GM23338 (cell line): Measurements from ENCODE around the gene GPA33. TPM values are rescaled to one million over a fixed set of nuclear protein-coding genes. Genes with fewer than 3 reads are reported as not detected.

Source experiments
- ATAC-seq: fragments of 200-7000 bp; cut with Tn5 transposase; 3 replicates; pipeline ENCODE4 v1.9.1; 2020
- DNase-seq: peaks from one replicate; pipeline ENCODE4 v3.0.0-alpha.2; 2015; ENCODE audit warnings: low spot score
- H2AFZ ChIP-seq: fragments of 200-600 bp; sonication (generic); 2 replicates; pipeline ENCODE4 v1.8.0; 2016; ENCODE audit warnings: antibody characterized with exemption, mild to moderate bottlenecking, moderate library complexity
- H3F3A ChIP-seq: fragments of 200-600 bp; sonication (generic); replicated peaks from 2 replicates; pipeline ENCODE4 v1.8.0; 2017; ENCODE audit warnings: antibody characterized with exemption, mixed run types, low read depth
- H3K27ac ChIP-seq: fragments of 200-600 bp; sonication (generic); 2 replicates; pipeline ENCODE4 v1.6.1; 2016; ENCODE audit warnings: low read depth
- H3K27me3 ChIP-seq: fragments of 200-600 bp; sonication (generic); 2 replicates; pipeline ENCODE4 v1.8.0; 2016; ENCODE audit warnings: mild to moderate bottlenecking, mixed run types, moderate library complexity; ENCODE audit not compliant: insufficient read depth
- H3K36me3 ChIP-seq: fragments of 200-600 bp; sonication (generic); 2 replicates; pipeline ENCODE4 v1.8.0; 2016; ENCODE audit warnings: mild to moderate bottlenecking; ENCODE audit not compliant: insufficient read depth
- H3K4me1 ChIP-seq: fragments of 200-600 bp; sonication (generic); 2 replicates; pipeline ENCODE4 v1.8.0; 2016; ENCODE audit warnings: mild to moderate bottlenecking, moderate library complexity; ENCODE audit not compliant: insufficient read depth
- H3K4me2 ChIP-seq: fragments of 200-600 bp; sonication (generic); 2 replicates; pipeline ENCODE4 v1.7.1; 2017; ENCODE audit warnings: mixed run types
- H3K4me3 ChIP-seq: fragments of 200-600 bp; sonication (generic); 2 replicates; pipeline ENCODE4 v1.6.1; 2016; ENCODE audit warnings: mixed run types
- H3K79me2 ChIP-seq: fragments of 200-600 bp; sonication (generic); replicated peaks from 2 replicates; pipeline ENCODE4 v1.8.0; 2017; ENCODE audit warnings: mild to moderate bottlenecking; ENCODE audit not compliant: insufficient read depth
- H3K9me2 ChIP-seq: fragments of 200-600 bp; sonication (generic); 2 replicates; pipeline ENCODE4 v1.8.0; 2017; ENCODE audit not compliant: insufficient read depth
- H4K20me1 ChIP-seq: fragments of 200-600 bp; sonication (generic); replicated peaks from 2 replicates; pipeline ENCODE4 v1.8.0; 2017; ENCODE audit warnings: mild to moderate bottlenecking; ENCODE audit not compliant: insufficient read depth
- H3K27ac Mint-ChIP-seq: 2 replicates; pipeline ENCODE4 v1.8.0; 2020; ENCODE audit warnings: inconsistent platforms, mild to moderate bottlenecking, moderate library complexity, mixed read lengths
- H3K27me3 Mint-ChIP-seq: 3 replicates; pipeline ENCODE4 v1.8.0; 2022; ENCODE audit warnings: low read depth, mild to moderate bottlenecking, moderate library complexity, mixed read lengths, inconsistent platforms; ENCODE audit not compliant: insufficient read depth, poor library complexity
- H3K36me3 Mint-ChIP-seq: 3 replicates; pipeline ENCODE4 v1.8.0; 2021; ENCODE audit warnings: low read depth, mild to moderate bottlenecking, inconsistent platforms, moderate library complexity, mixed read lengths
- H3K4me1 Mint-ChIP-seq: 3 replicates; pipeline ENCODE4 v1.8.0; 2020; ENCODE audit warnings: mild to moderate bottlenecking, inconsistent platforms, mixed read lengths
- H3K4me3 Mint-ChIP-seq: 3 replicates; pipeline ENCODE4 v1.8.0; 2021; ENCODE audit warnings: moderate library complexity, mild to moderate bottlenecking, inconsistent platforms, mixed read lengths
- H3K9me3 Mint-ChIP-seq: 3 replicates; pipeline ENCODE4 v1.8.0; 2020; ENCODE audit warnings: moderate library complexity, mild to moderate bottlenecking, inconsistent platforms, mixed read lengths
- EZH2phosphoT487 ChIP-seq: fragments of 200-600 bp; sonication (generic); IDR thresholded peaks from one replicate; pipeline ENCODE4 v1.8.1; 2018; ENCODE audit warnings: antibody characterized with exemption; ENCODE audit not compliant: unreplicated experiment
- NANOG ChIP-seq: IDR thresholded peaks from 2 replicates; pipeline ENCODE4 v1.6.1; 2016; ENCODE audit warnings: antibody characterized with exemption, borderline replicate concordance
- ZNF114 ChIP-seq: fragments of 250-450 bp; sonication (Bioruptor Pico); IDR thresholded peaks from 2 replicates; pipeline ENCODE4 v1.5.0; 2020; ENCODE audit warnings: mild to moderate bottlenecking, moderate library complexity
- ZNF331 ChIP-seq: fragments of 250-450 bp; sonication (Bioruptor Pico); IDR thresholded peaks from 2 replicates; pipeline ENCODE4 v1.5.0; 2020; ENCODE audit warnings: low read depth, mild to moderate bottlenecking, moderate library complexity
- polyA plus RNA-seq: library from polyadenylated mRNA; unstranded; fragments of >200 nt; fragmentation: Nextera tagmentation; extraction: Ambion mirVana; gene quantifications from 2 replicates; pipeline ENCODE4 v1.2.1, GENCODE V29; 2016
- total RNA-seq: library from RNA; depleted of rRNA; stranded (reverse); fragments of >200 nt; shearing (Covaris generic); gene quantifications from 2 replicates; pipeline ENCODE4 v1.2.3, GENCODE V29; 2014
- TF ChIP-seq, protein P1 (sequence below): fragments of 250-450 bp; sonication (Bioruptor Pico); IDR thresholded peaks from 2 replicates; pipeline ENCODE4 v1.5.0; 2020; ENCODE audit warnings: mild to moderate bottlenecking, moderate library complexity
- TF ChIP-seq, protein P2 (sequence below), 2 experiments: fragments of 200-600 bp in 1 of 2; sonication (generic) in 1 of 2; conservative IDR thresholded peaks; 2 replicates each; pipeline versions ENCODE4 v1.5.1 to v1.6.1; 2016 to 2017; ENCODE audit warnings: antibody characterized with exemption in 2 of 2, low read depth in 2 of 2, mild to moderate bottlenecking in 2 of 2, moderate library complexity in 1 of 2

GPA33 gene
- total and polyA plus RNA-seq, 2 experiments from 2014 or later: 0.10 to 0.28 TPM

DNA sequence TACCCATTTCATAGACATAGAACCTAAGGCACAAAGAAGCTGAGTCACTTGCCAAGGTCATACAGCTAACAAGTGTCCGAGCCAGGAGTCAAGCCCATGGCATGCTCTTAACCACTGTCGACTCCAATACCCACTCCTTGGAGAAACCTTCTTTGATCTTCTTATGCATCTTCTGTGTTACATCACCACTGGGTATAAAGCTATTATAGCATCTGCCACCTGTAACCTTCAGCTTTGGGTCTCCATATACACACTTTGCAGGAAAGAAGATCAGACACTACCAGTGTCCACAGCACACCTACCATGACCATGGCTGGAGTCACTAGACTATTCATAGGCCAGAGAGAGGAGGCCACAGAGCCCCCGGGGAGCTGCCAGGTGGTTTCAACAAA, 29.1 kb downstream of the GPA33 start:
- H3K27ac Mint-ChIP-seq: no peak overlapping the region
- no peak for ATAC-seq
- H3K36me3 Mint-ChIP-seq: no peaks in the 10 kb centered on the region
- no peaks in the 10 kb centered on the region for H4K20me1 ChIP-seq
- H3K27ac ChIP-seq: no peak overlapping the region
- no peak overlapping the region for H3K4me2 ChIP-seq
- H3K4me3 Mint-ChIP-seq: no peak overlapping the region
- TF ChIP-seq NANOG: no peak
- TF ChIP-seq ZNF331 (CRISPR knock-in tag): no peak
- TF ChIP-seq ZNF114 (CRISPR knock-in tag): no peak
- TF ChIP-seq EZH2phosphoT487: no peak
- H3K79me2 ChIP-seq: no peaks in the 10 kb centered on the region
- no peaks in the 10 kb centered on the region for H3K36me3 ChIP-seq
- H3K27me3 ChIP-seq: no peaks in the 10 kb centered on the region
- H2AFZ ChIP-seq: no peak overlapping the region
- DNase-seq: no peak
- peaks cover 17% of the 10 kb centered on the region for H3K4me1 Mint-ChIP-seq
- H3K9me2 ChIP-seq: no peaks in the 10 kb centered on the region
- peaks cover 9% of the 10 kb centered on the region for H3K27me3 Mint-ChIP-seq
- H3K4me3 ChIP-seq: no peak overlapping the region
- no peaks in the 10 kb centered on the region for H3K9me3 Mint-ChIP-seq
- peaks cover 16% of the 10 kb centered on the region; the same call in 1 of the 2 replicates for H3K4me1 ChIP-seq
- H3F3A ChIP-seq: no peaks in the 10 kb centered on the region

DNA sequence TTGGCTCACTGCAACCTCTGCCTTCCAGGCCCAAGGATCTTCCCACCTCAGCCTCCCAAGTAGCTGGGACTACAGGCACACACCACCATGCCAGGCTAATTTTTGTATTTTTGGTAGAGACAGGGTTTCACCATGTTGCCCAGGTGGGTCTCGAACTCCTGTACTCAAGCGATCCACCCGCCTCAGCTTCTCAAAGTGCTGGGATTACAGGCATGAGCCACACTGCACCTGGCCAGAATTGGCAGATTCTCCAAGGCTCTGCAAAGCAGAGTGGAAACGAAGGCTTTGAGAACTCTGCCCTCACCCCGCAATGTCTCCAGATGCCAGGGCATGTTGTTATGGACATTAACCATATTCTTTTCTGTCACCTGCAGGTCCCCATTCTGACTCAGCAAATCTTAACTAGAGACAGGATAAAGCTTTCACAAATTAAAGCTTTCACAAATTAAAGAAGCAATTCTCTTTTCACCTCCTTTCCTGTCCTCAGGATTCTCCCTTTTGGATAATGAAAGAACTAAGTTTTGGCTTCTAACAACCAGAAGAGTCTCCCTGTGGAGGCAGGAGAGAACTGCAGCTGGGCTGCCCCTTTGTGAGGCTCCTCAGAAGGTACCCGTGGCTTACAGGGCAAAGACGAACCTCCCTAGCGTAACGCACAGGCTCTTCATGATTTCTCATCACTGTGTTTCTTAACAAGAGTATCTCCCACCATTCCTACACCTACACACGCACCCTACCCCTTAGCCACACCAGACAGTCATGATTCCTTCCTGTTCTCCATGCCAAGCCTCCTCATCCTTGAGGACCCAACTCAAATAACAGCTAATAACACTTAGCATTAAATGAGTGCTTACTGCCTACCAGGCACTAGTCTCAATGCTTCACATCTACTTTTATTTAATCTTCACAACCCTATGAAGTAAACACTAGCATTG, 29.8 kb downstream of the GPA33 start:
- H3K4me1 Mint-ChIP-seq: peaks cover 17% of the 10 kb centered on the region
- H3K9me2 ChIP-seq: no peaks in the 10 kb centered on the region
- H3K27me3 ChIP-seq: no peaks in the 10 kb centered on the region
- no peaks in the 10 kb centered on the region for H3K36me3 ChIP-seq
- no peaks in the 10 kb centered on the region for H3K36me3 Mint-ChIP-seq
- TF ChIP-seq, protein P1, sequence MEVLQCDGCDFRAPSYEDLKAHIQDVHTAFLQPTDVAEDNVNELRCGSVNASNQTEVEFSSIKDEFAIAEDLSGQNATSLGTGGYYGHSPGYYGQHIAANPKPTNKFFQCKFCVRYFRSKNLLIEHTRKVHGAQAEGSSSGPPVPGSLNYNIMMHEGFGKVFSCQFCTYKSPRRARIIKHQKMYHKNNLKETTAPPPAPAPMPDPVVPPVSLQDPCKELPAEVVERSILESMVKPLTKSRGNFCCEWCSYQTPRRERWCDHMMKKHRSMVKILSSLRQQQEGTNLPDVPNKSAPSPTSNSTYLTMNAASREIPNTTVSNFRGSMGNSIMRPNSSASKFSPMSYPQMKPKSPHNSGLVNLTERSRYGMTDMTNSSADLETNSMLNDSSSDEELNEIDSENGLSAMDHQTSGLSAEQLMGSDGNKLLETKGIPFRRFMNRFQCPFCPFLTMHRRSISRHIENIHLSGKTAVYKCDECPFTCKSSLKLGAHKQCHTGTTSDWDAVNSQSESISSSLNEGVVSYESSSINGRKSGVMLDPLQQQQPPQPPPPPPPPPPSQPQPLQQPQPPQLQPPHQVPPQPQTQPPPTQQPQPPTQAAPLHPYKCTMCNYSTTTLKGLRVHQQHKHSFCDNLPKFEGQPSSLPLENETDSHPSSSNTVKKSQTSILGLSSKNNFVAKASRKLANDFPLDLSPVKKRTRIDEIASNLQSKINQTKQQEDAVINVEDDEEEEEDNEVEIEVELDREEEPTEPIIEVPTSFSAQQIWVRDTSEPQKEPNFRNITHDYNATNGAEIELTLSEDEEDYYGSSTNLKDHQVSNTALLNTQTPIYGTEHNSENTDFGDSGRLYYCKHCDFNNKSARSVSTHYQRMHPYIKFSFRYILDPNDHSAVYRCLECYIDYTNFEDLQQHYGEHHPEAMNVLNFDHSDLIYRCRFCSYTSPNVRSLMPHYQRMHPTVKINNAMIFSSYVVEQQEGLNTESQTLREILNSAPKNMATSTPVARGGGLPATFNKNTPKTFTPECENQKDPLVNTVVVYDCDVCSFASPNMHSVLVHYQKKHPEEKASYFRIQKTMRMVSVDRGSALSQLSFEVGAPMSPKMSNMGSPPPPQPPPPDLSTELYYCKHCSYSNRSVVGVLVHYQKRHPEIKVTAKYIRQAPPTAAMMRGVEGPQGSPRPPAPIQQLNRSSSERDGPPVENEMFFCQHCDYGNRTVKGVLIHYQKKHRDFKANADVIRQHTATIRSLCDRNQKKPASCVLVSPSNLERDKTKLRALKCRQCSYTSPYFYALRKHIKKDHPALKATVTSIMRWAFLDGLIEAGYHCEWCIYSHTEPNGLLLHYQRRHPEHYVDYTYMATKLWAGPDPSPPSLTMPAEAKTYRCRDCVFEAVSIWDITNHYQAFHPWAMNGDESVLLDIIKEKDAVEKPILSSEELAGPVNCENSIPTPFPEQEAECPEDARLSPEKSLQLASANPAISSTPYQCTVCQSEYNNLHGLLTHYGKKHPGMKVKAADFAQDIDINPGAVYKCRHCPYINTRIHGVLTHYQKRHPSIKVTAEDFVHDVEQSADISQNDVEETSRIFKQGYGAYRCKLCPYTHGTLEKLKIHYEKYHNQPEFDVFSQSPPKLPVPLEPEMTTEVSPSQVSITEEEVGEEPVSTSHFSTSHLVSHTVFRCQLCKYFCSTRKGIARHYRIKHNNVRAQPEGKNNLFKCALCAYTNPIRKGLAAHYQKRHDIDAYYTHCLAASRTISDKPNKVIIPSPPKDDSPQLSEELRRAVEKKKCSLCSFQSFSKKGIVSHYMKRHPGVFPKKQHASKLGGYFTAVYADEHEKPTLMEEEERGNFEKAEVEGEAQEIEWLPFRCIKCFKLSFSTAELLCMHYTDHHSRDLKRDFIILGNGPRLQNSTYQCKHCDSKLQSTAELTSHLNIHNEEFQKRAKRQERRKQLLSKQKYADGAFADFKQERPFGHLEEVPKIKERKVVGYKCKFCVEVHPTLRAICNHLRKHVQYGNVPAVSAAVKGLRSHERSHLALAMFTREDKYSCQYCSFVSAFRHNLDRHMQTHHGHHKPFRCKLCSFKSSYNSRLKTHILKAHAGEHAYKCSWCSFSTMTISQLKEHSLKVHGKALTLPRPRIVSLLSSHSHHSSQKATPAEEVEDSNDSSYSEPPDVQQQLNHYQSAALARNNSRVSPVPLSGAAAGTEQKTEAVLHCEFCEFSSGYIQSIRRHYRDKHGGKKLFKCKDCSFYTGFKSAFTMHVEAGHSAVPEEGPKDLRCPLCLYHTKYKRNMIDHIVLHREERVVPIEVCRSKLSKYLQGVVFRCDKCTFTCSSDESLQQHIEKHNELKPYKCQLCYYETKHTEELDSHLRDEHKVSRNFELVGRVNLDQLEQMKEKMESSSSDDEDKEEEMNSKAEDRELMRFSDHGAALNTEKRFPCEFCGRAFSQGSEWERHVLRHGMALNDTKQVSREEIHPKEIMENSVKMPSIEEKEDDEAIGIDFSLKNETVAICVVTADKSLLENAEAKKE (CRISPR knock-in tag): no peak
- TF ChIP-seq, protein P2, sequence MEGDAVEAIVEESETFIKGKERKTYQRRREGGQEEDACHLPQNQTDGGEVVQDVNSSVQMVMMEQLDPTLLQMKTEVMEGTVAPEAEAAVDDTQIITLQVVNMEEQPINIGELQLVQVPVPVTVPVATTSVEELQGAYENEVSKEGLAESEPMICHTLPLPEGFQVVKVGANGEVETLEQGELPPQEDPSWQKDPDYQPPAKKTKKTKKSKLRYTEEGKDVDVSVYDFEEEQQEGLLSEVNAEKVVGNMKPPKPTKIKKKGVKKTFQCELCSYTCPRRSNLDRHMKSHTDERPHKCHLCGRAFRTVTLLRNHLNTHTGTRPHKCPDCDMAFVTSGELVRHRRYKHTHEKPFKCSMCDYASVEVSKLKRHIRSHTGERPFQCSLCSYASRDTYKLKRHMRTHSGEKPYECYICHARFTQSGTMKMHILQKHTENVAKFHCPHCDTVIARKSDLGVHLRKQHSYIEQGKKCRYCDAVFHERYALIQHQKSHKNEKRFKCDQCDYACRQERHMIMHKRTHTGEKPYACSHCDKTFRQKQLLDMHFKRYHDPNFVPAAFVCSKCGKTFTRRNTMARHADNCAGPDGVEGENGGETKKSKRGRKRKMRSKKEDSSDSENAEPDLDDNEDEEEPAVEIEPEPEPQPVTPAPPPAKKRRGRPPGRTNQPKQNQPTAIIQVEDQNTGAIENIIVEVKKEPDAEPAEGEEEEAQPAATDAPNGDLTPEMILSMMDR (conservative IDR thresholded peaks at IDR 0.05; ENCODE audit: low read depth in 2 of 2): peak; percentile 29 to 38; a peak in 3 of 4 replicates
- peaks cover 16% of the 10 kb centered on the region; the same call in 1 of the 2 replicates for H3K4me1 ChIP-seq
- no peaks in the 10 kb centered on the region for H4K20me1 ChIP-seq
- no peak overlapping the region; the same call in 2 of the 3 replicates for H3K4me3 Mint-ChIP-seq
- peak overlapping the region; percentile 23; the same call in 1 of the 2 replicates for H2AFZ ChIP-seq
- H3K9me3 Mint-ChIP-seq: no peaks in the 10 kb centered on the region
- H3K27ac Mint-ChIP-seq: no peak overlapping the region
- peak; percentile 46 for ATAC-seq
- H3F3A ChIP-seq: no peaks in the 10 kb centered on the region
- peaks cover 13% of the 10 kb centered on the region for H3K27me3 Mint-ChIP-seq
- H3K79me2 ChIP-seq: no peaks in the 10 kb centered on the region
- H3K4me3 ChIP-seq: no peak overlapping the region
- DNase-seq: peak; percentile 59
- H3K27ac ChIP-seq: no peak overlapping the region
- H3K4me2 ChIP-seq: no peak overlapping the region
